Progenitor cell of endocrine pancreas (in vitro differentiated cells): ENCODE measurements around the gene FAM83C. TPM values are rescaled to one million over a fixed set of nuclear protein-coding genes. Genes with fewer than 3 reads are reported as not detected.

Experiments used
- DNase-seq: peaks from one replicate; pipeline ENCODE4 v3.0.0; 2021; ENCODE audit warnings: low spot score; ENCODE audit not compliant: unreplicated experiment
- H3K27ac Mint-ChIP-seq: 2 replicates; pipeline ENCODE4 v1.8.0; 2021; ENCODE audit warnings: mild to moderate bottlenecking, moderate library complexity, mixed read lengths
- H3K27me3 Mint-ChIP-seq: 2 replicates; pipeline ENCODE4 v1.8.0; 2021; ENCODE audit warnings: mixed read lengths
- H3K36me3 Mint-ChIP-seq: 2 replicates; pipeline ENCODE4 v1.8.0; 2022; ENCODE audit warnings: mixed read lengths; ENCODE audit not compliant: insufficient read depth
- H3K4me1 Mint-ChIP-seq: 2 replicates; pipeline ENCODE4 v1.8.0; 2021; ENCODE audit warnings: low read depth, mixed read lengths
- H3K4me3 Mint-ChIP-seq: 2 replicates; pipeline ENCODE4 v1.8.0; 2021; ENCODE audit warnings: low read depth, mild to moderate bottlenecking, moderate library complexity, mixed read lengths
- H3K9me3 Mint-ChIP-seq: 2 replicates; pipeline ENCODE4 v1.8.0; 2021; ENCODE audit warnings: low read depth, mixed read lengths
- CTCF ChIP-seq: fragments of 200-600 bp; sonication (generic); IDR thresholded peaks from one replicate; pipeline ENCODE4 v1.5.0; 2021; ENCODE audit warnings: antibody characterized with exemption, mild to moderate bottlenecking; ENCODE audit not compliant: unreplicated experiment
- total RNA-seq: library from RNA; stranded (reverse); gene quantifications from 2 replicates; pipeline ENCODE4 v1.2.1, GENCODE V29; 2021

FAM83C gene
- total RNA-seq, 1 donor from 2014 or later, result not detected

DNA sequence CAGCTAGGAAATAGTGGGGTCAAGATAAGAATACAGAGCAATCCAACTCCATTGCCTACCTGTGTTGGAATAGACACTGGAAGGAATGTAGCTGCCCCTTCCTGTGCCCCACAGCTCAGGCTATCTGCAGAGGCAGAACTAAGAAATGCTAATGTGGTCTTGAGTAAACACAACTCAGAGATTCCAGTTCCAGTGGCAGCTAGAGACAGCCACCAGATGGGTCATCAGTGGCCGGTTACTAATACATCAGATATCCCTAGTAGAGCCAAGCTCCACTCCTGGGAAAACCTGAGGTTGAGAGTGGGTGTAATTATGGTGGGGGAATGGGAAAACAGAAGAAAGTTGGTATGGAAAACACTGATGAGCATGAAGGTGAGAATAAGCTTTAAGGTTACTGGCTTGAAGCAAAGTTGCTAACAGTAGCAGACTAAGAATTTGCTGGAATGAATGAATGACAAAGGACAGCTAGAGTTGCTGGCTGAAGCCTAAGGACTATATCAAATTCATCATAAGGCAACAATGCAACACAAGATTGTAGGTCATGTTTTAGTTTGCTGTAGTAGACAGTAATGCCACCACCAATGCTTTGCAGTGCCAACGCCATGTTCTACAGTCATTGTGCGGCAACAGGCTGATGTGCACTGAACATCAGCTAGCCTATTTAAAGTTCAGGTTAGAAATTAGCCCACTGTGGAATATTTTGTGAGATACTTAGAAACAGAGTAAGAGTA is 28.3 kb upstream of the FAM83C start:
- TF ChIP-seq CTCF, result no peak
- Mint-ChIP-seq H3K27ac (peak overlapping the region; percentile 64), H3K36me3 (peaks cover 4% of the 10 kb centered on the region), H3K4me1 (peaks cover 17% of the 10 kb centered on the region), H3K4me3 (no peak overlapping the region), H3K9me3 (no peaks in the 10 kb centered on the region), H3K27me3 (no peaks in the 10 kb centered on the region)
- DNase-seq, result no peak

DNA sequence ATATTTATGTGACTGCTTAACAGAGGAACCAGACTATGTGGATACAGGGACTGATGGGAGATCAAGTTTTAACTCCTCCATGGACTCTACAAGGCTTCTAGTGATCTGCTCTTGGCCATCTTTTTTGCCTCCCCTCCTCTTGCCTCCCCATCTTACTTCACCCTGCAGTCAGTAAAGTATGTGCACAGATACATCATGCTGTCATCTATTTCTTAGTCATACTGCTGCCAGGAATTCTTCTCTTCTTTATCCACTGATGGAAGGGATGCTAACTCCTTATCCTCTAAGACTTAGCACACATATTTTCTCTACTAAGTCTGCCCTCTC is 27.6 kb upstream of the FAM83C start:
- peaks cover 17% of the 10 kb centered on the region for H3K4me1 Mint-ChIP-seq
- H3K9me3 Mint-ChIP-seq, result no peaks in the 10 kb centered on the region
- H3K27me3 Mint-ChIP-seq, result no peaks in the 10 kb centered on the region
- H3K36me3 Mint-ChIP-seq, result no peaks in the 10 kb centered on the region
- no peak for DNase-seq
- no peak overlapping the region for H3K4me3 Mint-ChIP-seq
- H3K27ac Mint-ChIP-seq, result peak overlapping the region; percentile 9
- TF ChIP-seq CTCF, result no peak

- no peak for DNase-seq
- Mint-ChIP-seq H3K27ac (peak overlapping the region; percentile 79), H3K9me3 (no peaks in the 10 kb centered on the region), H3K4me1 (peaks cover 17% of the 10 kb centered on the region), H3K4me3 (no peak overlapping the region), H3K27me3 (no peaks in the 10 kb centered on the region), H3K36me3 (no peaks in the 10 kb centered on the region)
- no peak for TF ChIP-seq CTCF
These were observed 27.1 kb upstream of the FAM83C start for GRCh38 chr20:35319192-35319870.

DNA sequence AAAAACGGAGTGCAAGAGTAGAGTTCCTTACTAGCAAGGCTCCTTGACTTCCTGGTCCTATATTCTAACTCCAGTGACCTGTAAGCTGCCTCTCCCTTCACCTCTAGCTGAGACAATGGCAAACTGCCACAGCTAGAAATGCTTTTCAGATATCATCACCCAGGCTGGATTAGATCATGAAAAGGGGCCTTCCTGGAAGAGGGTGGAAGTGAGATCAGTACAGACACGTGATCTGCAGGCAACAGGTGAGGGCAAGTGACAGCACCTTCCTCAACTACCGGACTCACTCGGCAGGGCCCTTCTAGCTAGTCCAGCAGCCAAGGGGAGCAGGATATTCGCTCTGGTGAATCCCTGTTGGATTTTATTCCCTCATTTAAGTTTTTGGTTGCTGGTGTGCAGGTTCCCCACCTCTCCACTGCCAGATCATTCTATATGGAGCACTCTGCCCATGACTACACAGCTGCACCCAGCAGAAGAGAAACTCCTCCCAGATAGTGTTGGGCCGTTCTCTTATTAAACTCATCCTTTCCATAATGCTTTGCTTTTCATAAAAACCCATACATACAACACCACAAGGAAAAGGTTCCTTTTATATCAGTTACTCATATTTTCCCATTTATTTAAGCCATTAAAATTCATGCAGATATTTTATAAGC is 26.4 kb upstream of the FAM83C start:
- no peak for TF ChIP-seq CTCF
- Mint-ChIP-seq H3K27me3 (no peaks in the 10 kb centered on the region), H3K36me3 (no peaks in the 10 kb centered on the region), H3K4me1 (peaks cover 17% of the 10 kb centered on the region), H3K4me3 (no peak overlapping the region), H3K9me3 (no peaks in the 10 kb centered on the region), H3K27ac (peak overlapping the region; percentile 79)
- DNase-seq, result no peak

DNA sequence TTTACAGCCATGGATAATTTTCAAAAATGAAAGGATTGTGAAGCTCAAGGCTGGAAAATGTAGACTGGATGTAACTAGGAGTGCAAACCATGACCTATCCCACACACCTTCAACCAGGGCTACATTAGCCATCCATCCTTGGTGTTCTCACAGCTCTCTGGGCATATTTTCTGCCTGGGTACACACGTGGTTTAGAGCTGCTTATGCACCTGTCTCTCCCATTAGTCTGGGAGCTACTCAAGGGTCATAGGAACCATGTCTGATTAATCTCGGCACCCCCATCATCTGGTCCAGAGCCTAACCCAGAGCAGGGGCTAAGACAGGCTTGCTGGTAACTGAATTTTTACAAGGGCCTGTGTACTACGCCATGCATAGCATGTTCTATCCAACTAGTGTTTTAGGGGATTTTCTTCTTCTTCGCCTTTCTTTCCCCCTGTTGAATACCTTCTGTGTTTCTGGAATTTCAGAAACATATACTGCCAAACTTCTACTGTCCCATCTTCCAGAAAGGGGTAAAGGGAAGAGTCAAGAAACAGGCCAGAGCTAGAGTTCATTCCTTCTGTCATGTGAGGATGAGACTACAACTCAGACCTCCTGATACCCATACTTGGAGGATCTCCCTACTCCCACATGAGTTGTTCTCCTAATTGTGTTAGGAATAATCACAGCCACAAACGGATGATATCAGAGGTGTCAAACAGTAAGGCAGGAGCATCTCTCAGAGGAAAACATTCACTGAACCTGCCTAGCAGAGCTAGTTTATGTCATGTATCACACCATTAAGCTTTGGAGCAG is 25.4 kb upstream of the FAM83C start:
- H3K9me3 Mint-ChIP-seq, result no peaks in the 10 kb centered on the region
- no peak overlapping the region for H3K4me3 Mint-ChIP-seq
- H3K4me1 Mint-ChIP-seq, result peaks cover 17% of the 10 kb centered on the region
- no peaks in the 10 kb centered on the region for H3K27me3 Mint-ChIP-seq
- no peak for DNase-seq
- no peak for TF ChIP-seq CTCF
- peaks cover 2% of the 10 kb centered on the region for H3K36me3 Mint-ChIP-seq
- H3K27ac Mint-ChIP-seq, result no peak overlapping the region
